GM19395 (cell line): ENCODE data around the gene RAPGEF1.

Source experiments
- ATAC-seq: cut with Tn5 transposase; IDR thresholded peaks from one replicate; pipeline ENCODE4 v1.9.1; 2021; ENCODE audit warnings: mild to moderate bottlenecking, moderate library complexity; ENCODE audit not compliant: unreplicated experiment

The RAPGEF1 gene

DNA sequence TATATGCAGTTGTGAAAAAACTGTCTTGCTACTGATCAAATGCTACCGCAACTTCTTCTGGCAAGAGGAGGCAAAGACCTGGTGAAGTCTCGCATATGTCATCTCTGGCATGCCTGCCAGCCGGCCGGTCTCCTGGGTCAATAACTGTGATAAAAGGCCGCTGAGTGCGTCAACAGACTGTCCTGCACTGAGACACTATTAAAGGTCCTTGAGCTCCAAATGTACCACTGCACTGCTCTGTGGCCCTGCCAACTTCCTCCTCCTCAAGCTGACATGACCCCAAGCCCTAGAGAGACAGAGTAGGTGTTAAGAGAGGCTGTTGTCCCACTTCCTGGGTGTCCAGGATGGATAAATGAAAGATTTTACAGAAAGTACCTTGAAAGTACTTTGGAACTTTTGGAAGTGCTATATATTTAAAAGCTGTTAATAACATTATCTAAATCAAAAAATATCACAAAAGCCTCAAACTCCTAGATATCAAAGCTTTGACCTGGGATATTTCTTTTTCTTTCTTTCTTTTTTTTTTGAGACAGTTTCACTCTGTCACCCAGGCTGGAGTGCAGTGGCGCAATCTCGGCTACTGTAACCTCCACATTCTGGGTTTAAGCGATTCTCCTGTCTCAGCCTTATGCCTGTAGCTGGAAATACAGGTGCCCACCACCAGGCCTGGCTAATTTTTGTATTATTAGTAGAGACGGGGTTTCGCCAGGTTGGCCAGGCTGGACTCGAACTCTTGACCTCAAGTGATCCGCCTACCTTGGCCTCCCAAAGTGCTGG is 31.5 kb downstream of the RAPGEF1 start:
- ATAC-seq: no peak

DNA sequence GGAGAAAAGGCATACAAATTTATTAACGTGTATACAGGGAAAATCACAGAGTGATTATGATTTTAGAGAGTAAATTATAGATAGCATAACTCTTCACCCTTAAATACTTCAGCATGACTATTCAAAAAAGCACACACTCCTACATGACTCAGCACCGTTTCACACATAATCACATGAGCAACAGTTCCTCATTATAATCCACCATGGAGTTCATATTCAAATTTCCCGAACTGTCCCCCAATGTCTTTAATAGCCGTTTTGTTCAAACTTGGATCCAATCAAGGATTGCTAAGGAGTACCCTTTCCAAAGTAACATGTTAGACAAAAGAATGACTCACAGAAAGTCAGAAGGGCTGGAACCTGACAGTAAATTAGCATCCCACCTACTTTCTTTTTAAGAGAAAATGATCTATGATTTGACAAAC is 32.1 kb downstream of the RAPGEF1 start:
- ATAC-seq: no peak

DNA sequence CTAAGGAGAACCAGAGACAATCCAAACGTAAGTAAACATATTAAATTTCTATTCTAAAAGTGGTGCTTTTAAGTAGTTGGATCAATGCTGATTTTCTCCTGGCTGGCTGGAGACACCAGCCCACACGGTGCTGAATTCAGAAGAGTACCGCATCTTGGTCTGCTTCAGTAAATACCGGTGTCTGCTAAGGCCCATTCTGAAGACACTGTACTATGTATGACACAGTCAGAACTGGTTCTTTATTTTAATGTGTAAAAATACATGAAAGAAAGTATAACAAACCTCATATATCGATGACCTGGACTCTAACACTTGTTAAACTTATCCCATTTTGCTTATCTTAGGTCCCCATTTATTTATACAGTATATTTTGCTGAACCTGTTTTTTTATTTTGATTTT is 32.8 kb downstream of the RAPGEF1 start:
- ATAC-seq: no peak

DNA sequence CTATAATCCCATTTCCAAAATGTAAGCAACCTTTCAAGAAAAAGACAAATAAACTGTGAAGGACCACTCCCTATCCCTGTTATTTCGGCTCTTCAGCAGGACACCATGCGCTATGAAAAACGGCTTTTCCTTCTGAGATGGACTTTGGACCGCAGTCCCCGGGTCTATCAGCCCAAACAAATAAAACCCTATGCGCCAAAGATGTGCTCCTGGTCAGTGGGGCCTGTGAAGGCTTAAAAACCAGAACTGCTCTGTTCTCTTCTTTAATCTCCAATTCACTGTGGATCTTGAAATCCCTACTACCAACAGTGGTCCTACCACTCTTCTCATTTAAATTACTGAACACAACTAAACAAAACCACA is 33.3 kb downstream of the RAPGEF1 start:
- no peak for ATAC-seq

DNA sequence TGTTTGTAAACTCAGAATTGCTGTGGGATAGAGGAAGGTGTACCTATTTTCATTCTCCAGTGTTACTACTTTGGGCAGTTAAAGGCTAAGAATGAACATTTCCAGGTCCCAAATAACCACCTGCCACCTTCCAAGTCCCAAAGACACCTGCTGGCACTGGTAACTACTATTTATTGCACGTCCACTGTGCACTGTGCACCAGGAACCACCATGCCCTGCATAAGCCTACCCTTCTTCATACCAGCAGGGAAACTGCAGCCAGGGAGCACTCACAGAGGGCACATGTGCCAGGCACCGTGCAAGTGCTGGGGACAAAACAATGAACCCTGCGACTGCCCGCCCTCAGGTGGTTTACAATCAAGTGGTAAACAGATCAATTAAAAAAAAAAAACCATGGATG is 34.9 kb downstream of the RAPGEF1 start:
- ATAC-seq: no peak

DNA sequence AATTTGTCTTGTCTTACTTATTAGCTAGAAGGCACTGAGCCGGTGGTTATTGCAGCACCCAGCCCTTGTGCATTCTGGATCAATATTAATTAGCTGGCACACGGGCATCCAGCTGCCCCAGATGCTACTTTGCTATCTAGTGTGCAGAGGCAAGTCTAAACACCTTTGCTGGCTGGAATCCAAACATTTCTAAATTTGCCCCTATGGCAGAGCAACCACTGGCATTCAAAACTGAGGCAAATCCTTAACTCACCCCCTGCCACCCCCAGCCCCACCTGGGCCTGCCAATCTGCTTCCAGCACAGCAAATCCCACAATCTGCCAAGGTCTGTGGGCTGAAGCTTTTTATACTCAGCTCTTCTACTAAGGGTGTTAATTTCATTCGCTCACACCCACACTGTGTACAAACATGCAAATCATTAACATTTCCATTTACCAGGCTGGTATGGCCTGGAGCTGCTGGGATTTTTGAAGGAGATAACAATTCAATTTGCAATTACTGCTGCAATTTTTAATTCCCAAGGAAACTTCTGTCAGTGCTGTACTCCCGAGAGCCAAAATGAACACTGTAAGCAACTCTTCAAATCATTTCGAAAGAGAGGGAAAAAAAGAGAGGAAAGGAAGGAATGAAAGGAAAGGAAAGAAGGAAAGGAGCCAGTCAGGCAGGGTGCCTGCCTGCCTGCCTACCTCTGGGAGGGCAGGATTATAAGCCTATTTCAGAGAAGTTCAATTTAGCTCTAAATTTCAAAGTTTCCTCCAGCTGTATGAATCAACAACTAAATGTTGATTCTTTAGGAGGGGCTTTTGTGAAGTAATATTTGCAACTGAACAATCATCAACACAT is 35.5 kb downstream of the RAPGEF1 start:
- no peak for ATAC-seq

DNA sequence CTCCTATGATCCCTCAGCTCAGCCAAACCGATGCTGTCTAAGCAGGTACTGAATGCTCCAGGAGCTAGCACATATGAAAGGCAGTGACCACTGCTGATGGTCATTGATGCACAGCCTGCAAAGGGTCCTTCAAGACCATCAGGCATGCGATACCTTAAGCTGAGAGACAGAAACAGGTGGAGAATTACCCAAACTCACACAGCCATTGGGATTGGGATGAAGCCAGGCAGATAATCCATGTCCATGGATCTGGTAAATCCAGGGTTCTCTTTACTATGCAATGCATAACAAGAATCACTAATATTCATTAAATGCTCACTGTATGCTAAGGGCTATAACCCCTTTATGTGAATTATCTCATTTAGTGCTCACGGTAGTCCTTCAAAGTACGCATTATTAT is 36.2 kb downstream of the RAPGEF1 start:
- ATAC-seq: no peak

DNA sequence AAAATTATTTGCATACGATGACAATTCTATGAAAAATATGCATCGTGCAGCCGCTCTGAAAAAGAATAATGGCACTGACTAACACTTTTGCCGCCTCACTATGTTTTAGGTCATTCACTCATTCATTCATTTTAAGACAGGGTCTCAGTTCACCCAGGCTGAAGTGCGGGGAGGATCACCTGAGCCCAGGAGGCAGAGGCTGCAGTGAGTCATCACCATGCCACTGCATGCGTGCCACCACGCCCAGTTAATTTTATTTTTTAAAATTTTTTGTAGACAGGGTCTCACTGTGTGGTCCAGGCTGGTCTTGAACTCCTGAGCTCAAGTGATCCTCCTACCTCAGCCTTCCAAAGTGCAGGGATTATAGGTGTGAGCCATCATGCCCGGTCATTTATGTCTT is 37.0 kb downstream of the RAPGEF1 start:
- no peak for ATAC-seq

DNA sequence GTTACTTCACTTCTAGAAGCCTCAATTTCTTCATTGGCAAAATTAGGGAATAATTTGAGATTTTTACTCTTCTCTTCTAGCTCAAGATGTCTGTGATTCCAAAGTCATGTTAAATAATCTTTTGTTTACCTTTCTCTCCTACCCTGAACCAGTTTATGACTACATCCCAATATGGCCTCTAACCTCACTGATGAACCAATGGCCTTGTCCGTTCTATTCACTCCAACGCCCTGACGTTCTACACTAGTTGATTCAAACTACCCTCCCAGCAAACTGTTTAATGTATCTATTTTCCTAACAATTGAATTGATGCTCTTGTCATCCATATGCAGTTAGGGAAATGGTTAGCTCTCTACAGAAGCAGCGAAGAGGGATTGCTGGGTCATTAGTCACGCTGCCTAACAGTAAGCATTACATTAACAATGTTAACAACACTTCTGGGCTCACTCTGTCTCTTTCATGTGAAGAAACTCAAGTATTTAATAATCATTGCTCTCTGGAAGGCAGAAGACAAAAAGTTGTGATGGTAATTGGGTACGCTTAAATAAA is 38.0 kb downstream of the RAPGEF1 start:
- no peak for ATAC-seq

DNA sequence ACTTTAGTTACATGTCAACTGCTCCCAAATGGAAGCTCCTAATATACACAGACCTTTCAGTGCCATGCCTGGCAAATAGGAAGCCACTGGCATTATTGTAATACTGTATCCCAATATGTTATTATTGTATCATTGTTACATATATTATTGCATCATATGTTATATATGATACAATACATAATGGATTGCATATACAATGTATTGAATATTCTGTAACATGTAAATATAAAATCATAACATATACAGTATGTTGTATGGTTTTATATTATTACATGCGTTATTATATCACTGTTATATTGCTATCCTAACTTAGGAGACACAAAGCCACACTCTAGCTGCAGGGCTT is 38.5 kb downstream of the RAPGEF1 start:
- ATAC-seq: no peak

DNA sequence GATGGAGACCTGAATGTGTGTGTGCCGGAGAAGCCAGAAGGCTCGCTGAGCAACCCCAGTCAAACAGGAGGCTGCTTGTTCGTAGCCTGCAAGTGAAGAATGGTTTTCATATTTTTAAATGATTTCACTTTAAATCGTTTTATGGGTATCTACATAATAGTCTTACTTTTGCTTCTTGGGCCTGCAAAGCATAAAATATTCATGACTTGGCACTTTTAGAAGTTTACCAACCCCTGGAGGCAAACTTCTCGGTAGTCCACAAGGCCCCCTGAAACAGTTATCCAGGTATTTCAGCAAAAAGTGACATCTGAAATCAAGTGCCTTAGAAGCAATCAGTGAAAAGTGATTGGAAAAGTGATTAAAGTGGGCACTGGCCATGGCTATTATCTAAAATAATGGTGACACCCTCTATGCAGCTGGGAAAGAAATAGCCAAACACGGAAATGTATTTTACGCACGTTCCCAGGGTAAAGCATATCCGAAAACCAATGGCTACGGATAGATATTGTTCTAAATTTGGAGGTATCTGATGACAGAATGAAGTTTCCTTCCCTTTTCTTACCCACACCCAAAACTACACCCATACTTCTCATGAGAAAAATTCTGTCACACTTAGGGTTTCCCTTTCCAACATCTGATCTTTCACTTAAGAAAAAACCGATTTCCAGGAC is 39.0 kb downstream of the RAPGEF1 start:
- ATAC-seq: no peak

DNA sequence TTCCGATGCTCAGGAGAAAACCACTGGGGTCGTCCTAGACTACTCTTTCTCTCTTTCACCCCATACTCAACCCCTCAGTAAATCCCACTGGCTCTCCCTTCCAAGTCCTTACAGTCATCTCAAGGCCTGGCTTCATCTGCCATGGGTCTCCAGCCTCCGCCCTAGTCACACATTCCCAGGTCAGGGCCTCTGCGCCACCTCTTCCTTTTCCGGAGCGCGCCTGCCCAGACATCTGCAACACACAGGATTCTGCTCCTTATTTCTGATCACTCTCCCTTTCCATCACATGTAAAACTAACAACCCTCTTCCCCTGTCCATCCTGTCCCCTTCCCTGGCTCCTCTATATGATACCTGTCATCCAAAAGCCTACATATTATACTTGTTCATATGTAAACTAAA is 39.8 kb downstream of the RAPGEF1 start:
- ATAC-seq: no peak

DNA sequence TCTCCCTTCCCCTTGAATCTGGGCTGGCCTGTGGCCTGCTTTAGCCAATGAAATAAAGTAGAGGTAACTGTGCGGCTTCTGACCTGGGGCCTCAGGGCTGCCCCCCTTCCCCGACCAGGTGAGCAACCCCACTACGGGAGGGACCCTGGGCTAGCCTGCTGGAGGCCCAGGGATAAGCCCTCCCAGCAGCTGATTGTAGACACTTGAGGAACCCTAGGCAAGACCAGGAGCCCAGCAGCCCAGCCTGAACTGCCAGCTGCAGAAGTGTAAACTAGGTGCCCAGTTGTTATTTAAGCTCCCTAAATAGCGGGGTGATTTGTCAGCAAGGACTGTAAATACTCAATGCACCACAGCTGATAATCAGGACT is 41.3 kb downstream of the RAPGEF1 start:
- no peak for ATAC-seq

DNA sequence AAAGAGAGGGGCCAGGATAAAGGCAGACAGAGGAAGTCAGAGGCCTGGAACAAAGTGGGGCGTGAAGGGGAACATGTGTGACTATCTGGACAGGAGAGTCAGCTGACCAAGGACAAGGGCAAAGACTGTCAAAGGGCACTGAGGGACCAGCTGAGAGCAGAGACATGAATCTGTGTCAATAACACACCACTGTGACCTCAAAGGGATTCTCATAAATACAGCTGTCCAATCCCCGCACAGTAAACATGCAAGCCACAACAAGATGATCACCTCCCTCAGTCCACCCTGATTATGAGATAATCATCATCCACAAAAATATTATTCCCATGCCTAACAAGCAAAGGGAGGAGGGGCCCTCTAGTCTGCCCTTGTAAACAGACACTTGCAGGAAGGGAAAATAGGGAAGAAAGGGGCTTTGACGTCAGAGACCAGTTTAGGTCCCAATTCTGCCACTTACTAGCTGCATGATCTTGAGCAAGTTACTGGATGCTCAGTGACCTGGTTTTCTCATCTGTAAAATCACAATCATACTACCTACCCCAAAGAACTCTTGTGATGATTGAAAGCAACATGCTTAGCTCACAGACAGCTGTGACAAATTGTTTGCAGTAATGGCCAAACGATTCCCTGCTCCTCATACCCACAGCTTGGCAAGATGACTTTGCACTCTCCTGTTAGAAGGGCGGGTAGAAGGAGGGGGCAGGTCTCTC is 41.8 kb downstream of the RAPGEF1 start:
- ATAC-seq: no peak

DNA sequence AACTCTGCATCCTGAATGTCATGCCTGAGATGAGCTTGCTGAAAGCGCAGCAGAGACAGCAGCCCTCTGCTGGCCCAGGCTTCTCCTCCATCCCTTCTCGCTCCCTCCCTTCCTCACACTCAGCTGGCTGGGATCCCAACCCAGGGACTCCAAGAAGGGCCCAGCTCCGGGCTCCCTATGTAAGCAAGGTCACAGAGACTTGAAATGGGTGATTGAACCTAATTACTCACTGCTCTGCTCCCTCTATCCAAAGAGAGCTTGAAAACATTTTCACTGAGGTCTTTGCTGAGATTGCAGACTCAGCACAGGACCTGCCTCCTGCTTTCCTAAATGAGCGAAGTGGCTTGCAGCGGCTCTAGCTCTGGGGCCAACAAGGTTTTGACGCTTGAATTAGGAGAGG is 42.8 kb downstream of the RAPGEF1 start:
- no peak for ATAC-seq

DNA sequence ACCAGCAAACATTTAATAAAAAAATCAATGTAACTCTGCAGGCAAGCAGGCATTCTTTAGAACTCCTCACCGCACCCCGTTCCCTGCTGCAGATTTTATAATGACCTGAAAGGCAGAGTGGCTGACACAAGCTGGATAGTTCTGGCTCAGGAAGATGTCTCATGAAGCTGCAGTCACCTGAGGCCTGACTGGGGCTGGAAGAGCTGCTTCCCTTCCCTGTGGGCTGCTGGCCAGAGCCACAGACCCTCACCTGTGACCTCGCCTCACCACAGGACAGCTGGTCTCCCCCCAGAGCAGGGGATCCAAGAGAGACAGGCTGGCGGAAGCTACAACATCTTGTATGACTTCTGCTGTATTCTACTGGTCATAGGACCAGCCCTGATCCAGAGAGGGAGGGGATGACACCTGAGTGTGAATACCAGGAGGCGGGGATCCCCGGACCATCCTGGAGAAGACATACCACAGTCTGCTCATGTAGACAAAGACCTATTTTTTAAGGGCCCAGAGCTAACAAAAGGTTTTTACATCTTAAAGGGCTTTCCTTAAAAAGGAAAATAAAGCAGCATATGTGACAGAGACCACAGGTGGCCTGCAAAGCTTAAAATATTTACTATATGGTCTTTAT is 43.9 kb downstream of the RAPGEF1 start:
- ATAC-seq: no peak

DNA sequence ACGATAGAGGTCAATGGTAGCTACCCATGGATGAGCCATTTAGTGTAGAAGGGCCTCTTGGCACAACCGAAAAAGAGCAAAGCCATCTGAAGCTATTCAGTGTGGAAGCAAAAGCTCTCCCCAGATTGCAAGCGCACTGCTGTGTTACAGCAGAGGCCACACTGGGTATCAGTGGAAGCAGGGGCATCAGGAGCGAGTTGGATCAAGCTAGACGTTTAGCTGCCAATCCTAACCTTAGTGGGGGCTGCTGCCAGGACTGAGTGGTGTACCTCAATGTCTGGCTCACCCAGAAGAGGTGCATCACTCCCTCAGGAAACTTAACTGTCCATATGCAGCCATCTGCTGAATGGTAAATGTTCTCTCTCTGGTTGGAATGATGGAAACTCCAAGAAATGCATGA is 44.5 kb downstream of the RAPGEF1 start:
- no peak for ATAC-seq

DNA sequence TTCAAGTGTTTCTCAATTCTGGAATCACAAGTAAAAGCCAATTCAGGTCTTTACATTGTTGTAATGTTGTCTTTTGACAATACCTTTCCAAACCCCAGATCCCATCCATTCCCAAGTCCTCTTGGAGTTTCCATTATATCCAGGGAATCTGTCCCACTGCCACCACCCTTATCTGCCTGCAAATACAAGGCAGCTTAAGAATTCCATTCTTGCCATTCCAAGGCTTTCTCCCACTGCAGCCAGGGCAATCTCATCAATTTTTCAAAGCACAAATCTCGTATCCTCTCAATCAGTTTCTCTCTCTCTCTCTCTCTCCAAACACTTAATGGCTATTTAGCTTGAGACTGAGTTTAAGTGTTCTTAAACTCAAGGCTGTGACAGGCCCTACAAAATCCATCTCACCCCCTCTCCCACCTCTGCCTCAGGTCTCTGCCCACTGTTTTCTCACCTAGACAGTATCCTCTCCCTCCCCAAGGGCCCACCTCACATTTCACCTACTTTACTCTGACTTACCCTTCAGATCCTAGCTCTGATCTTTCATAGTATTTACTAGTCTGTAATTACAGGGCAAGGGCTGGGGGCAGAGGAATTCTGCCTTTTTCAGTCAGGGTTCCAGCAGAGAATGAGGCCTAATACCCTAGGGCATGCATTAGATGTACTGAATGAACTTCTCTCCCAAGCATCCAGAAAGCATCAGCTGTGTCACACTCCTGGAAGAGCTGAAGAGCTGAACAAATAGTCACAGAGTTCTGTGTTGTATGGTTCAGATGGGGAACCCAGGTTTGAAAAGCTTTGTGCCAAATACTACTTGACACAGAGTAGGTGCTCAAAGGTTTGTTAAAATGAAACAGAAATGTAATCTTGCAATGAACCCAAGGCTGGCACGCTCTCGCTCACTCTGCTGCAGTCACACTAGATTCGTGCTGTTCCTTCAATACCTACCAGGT is 46.0 kb downstream of the RAPGEF1 start:
- no peak for ATAC-seq
